Stimulated activated CD8-positive, alpha-beta memory T cell treated with anti-CD3 and anti-CD28 coated beads, Interleukin-4, amount 100 ng/mL, for 48 hours (primary cell): Measurements from ENCODE around the gene MAGEC1.
"Not testable (repeated sequence)": the region's sequence is repeated elsewhere in the genome, so short reads cannot be mapped to it uniquely, and the experiment has no call there.

Experiments
- DNase-seq: peaks from one replicate; pipeline ENCODE4 v3.0.0-alpha.2; 2020

The MAGEC1 gene

GRCh38 chrX:141903400-141904155 is at the start of gene MAGEC1:
TSS of gene MAGEC1 (plus strand) at chrX:141903894. CDS start at chrX:141905073, 1,179 bp downstream.
- no peak for DNase-seq

- DNase-seq, result no peak
These were observed 46.2 kb upstream of the MAGEC1 start for GRCh38 chrX:141857479-141857878.

GRCh38 chrX:141879616-141880015 is 24.1 kb upstream of the MAGEC1 start:
- no peak for DNase-seq

- DNase-seq, result not testable (repeated sequence)
These were observed 14.9 kb upstream of the MAGEC1 start for GRCh38 chrX:141888811-141889210.

GRCh38 chrX:141894733-141895132 is 9.0 kb upstream of the MAGEC1 start:
- no peak for DNase-seq

- no peak for DNase-seq
These were observed 6.0 kb upstream of the MAGEC1 start for GRCh38 chrX:141897690-141898089.

GRCh38 chrX:141902366-141902765 is 1.3 kb upstream of the MAGEC1 start:
- DNase-seq, result no peak

- DNase-seq, result no peak
These were observed 568 bp downstream of the MAGEC1 start for GRCh38 chrX:141904262-141904661.

- no peak for DNase-seq
These were observed 14.1 kb downstream of the MAGEC1 start for GRCh38 chrX:141917801-141918200.

GRCh38 chrX:141924293-141924692 is 20.6 kb downstream of the MAGEC1 start:
- DNase-seq, result no peak

- DNase-seq, result no peak
These were observed 24.7 kb downstream of the MAGEC1 start for GRCh38 chrX:141928432-141928831.

GRCh38 chrX:141934059-141934641 is 30.5 kb downstream of the MAGEC1 start:
- no peak for DNase-seq

- DNase-seq, result no peak
These were observed 32.0 kb downstream of the MAGEC1 start for GRCh38 chrX:141935645-141936044.

GRCh38 chrX:141936080-141936479 is 32.4 kb downstream of the MAGEC1 start:
- DNase-seq, result no peak

- DNase-seq, result no peak
These were observed 37.5 kb downstream of the MAGEC1 start for GRCh38 chrX:141941234-141941633.

- DNase-seq, result no peak
These were observed 41.7 kb downstream of the MAGEC1 start for GRCh38 chrX:141945426-141945825.

- no peak for DNase-seq
These were observed 43.7 kb downstream of the MAGEC1 start for GRCh38 chrX:141947350-141947749.

- DNase-seq, result no peak
These were observed 48.9 kb downstream of the MAGEC1 start for GRCh38 chrX:141952603-141953002.

- no peak for DNase-seq
These were observed 55.0 kb downstream of the MAGEC1 start for GRCh38 chrX:141958675-141959074.
